Neural progenitor cell (in vitro differentiated cells): ENCODE measurements around the gene PROZ. TPM values are rescaled to one million over a fixed set of nuclear protein-coding genes. Genes with fewer than 3 reads are reported as not detected.

Source experiments
- DNase-seq: peaks from one replicate; pipeline ENCODE4 v3.0.0-alpha.2; 2016; ENCODE audit warnings: low spot score
- H2AFZ ChIP-seq: fragments of 200-600 bp; sonication (generic); replicated peaks from 2 replicates; pipeline ENCODE4 v1.6.1; 2016; ENCODE audit warnings: antibody characterized with exemption
- H3F3A ChIP-seq: fragments of 200-600 bp; sonication (generic); 2 replicates; pipeline ENCODE4 v1.6.1; 2016; ENCODE audit warnings: antibody characterized with exemption, low read depth
- H3K27ac ChIP-seq: fragments of 200-600 bp; sonication (generic); 2 replicates; pipeline ENCODE4 v1.5.1; 2016; ENCODE audit warnings: mild to moderate bottlenecking
- H3K27me3 ChIP-seq: fragments of 200-600 bp; sonication (generic); 2 replicates; pipeline ENCODE4 v1.6.1; 2016; ENCODE audit warnings: mild to moderate bottlenecking, moderate library complexity
- H3K36me3 ChIP-seq: fragments of 200-600 bp; sonication (generic); 2 replicates; pipeline ENCODE4 v1.5.1; 2016
- H3K4me1 ChIP-seq: fragments of 200-600 bp; sonication (generic); 2 replicates; pipeline ENCODE4 v1.6.1; 2016; ENCODE audit warnings: mixed run types
- H3K4me2 ChIP-seq: fragments of 200-600 bp; sonication (generic); 2 replicates; pipeline ENCODE4 v1.6.1; 2016
- H3K4me3 ChIP-seq: fragments of 200-600 bp; sonication (generic); 2 replicates; pipeline ENCODE4 v1.5.1; 2016
- H3K79me2 ChIP-seq: fragments of 200-600 bp; sonication (generic); 2 replicates; pipeline ENCODE4 v1.6.1; 2016; ENCODE audit warnings: low read depth
- H3K9ac ChIP-seq: fragments of 200-600 bp; sonication (generic); 2 replicates; pipeline ENCODE4 v1.6.1; 2016
- H3K9me3 ChIP-seq: fragments of 200-600 bp; sonication (generic); 2 replicates; pipeline ENCODE4 v1.5.1; 2016; ENCODE audit warnings: low read depth
- H4K20me1 ChIP-seq: fragments of 200-600 bp; sonication (generic); 2 replicates; pipeline ENCODE4 v1.6.1; 2016; ENCODE audit warnings: low read depth
- H3K27ac Mint-ChIP-seq: 3 replicates; pipeline ENCODE4 v1.8.0; 2021; ENCODE audit warnings: mixed read lengths
- H3K27me3 Mint-ChIP-seq: 2 replicates; pipeline ENCODE4 v1.8.0; 2022; ENCODE audit warnings: low read depth, mild to moderate bottlenecking, inconsistent platforms, moderate library complexity, mixed read lengths; ENCODE audit not compliant: insufficient read depth
- H3K36me3 Mint-ChIP-seq: 3 replicates; pipeline ENCODE4 v1.8.0; 2021; ENCODE audit warnings: mixed read lengths
- H3K4me1 Mint-ChIP-seq: 3 replicates; pipeline ENCODE4 v1.8.0; 2021; ENCODE audit warnings: mixed read lengths
- H3K4me3 Mint-ChIP-seq: 3 replicates; pipeline ENCODE4 v1.8.0; 2021; ENCODE audit warnings: mild to moderate bottlenecking, moderate library complexity, mixed read lengths
- H3K9me3 Mint-ChIP-seq: 3 replicates; pipeline ENCODE4 v1.8.0; 2020; ENCODE audit warnings: mixed read lengths
- CTCF ChIP-seq: fragments of 200-600 bp; sonication (generic); IDR thresholded peaks from 2 replicates; pipeline ENCODE4 v1.5.1; 2017; ENCODE audit warnings: antibody characterized with exemption, mild to moderate bottlenecking
- EZH2 ChIP-seq: fragments of 200-600 bp; sonication (generic); IDR thresholded peaks from 2 replicates; pipeline ENCODE4 v1.6.1; 2017; ENCODE audit warnings: antibody characterized with exemption, mild to moderate bottlenecking, moderate library complexity
- EZH2phosphoT487 ChIP-seq: fragments of 200-600 bp; sonication (generic); IDR thresholded peaks from 2 replicates; pipeline ENCODE4 v1.6.1; 2017; ENCODE audit warnings: antibody characterized with exemption
- total RNA-seq: library from RNA; depleted of rRNA; stranded (reverse); fragments of >200 nt; gene quantifications from 2 replicates; pipeline ENCODE4 v1.2.3, GENCODE V29; 2015; ENCODE audit warnings: low replicate concordance

The PROZ gene
- total RNA-seq, 1 donor from 2014 or later, result not detected

DNA sequence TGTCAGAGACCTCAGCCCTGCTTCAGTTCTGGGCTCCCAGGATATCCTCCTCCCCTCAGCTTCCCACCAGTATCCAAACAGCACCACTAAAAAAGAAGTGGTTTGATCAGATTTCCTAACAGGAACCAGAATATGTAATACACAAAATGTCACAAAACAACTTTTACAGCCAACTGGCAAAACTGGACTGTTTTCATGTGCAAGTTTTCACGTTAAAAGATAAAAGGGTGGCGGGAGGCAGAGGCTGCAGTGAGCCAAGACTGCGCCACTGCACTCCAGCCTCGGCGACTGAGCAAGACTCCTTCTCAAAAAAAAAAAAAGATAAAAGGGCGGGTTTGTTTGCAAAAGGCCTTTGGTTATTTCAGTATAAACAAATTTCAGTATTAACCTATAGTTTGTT lies 36.9 kb downstream of the PROZ start:
- Histone ChIP-seq H3K79me2 (peaks cover 17% of the 10 kb centered on the region), H2AFZ (no peak overlapping the region), H3F3A (no peaks in the 10 kb centered on the region), H4K20me1 (peaks cover 8% of the 10 kb centered on the region), H3K4me3 (no peak overlapping the region), H3K27me3 (no peaks in the 10 kb centered on the region), H3K4me1 (no peaks in the 10 kb centered on the region), H3K9ac (no peak overlapping the region), H3K4me2 (no peak overlapping the region), H3K36me3 (peaks cover 13% of the 10 kb centered on the region), H3K9me3 (no peaks in the 10 kb centered on the region), H3K27ac (no peak overlapping the region)
- DNase-seq, result no peak
- peaks cover 28% of the 10 kb centered on the region for H3K36me3 Mint-ChIP-seq
- no peak overlapping the region for H3K4me3 Mint-ChIP-seq
- no peaks in the 10 kb centered on the region for H3K9me3 Mint-ChIP-seq
- no peaks in the 10 kb centered on the region for H3K27me3 Mint-ChIP-seq
- TF ChIP-seq EZH2phosphoT487 (no peak), EZH2 (no peak), CTCF (no peak)
- H3K27ac Mint-ChIP-seq, result no peak overlapping the region
- no peaks in the 10 kb centered on the region for H3K4me1 Mint-ChIP-seq

GRCh38 chr13:113196970-113197737 lies 38.7 kb downstream of the PROZ start:
- no peaks in the 10 kb centered on the region for H3F3A ChIP-seq
- peaks cover 35% of the 10 kb centered on the region for H3K79me2 ChIP-seq
- H2AFZ ChIP-seq, result no peak overlapping the region
- Mint-ChIP-seq H3K4me1 (no peaks in the 10 kb centered on the region), H3K27ac (no peak overlapping the region), H3K27me3 (no peaks in the 10 kb centered on the region), H3K9me3 (no peaks in the 10 kb centered on the region), H3K36me3 (peaks cover 24% of the 10 kb centered on the region), H3K4me3 (no peak overlapping the region)
- H3K4me3 ChIP-seq, result no peak overlapping the region
- TF ChIP-seq EZH2 (no peak), EZH2phosphoT487 (no peak)
- no peak for DNase-seq
- peaks cover 11% of the 10 kb centered on the region for H3K36me3 ChIP-seq
- H3K9me3 ChIP-seq, result no peaks in the 10 kb centered on the region
- H3K27me3 ChIP-seq, result no peaks in the 10 kb centered on the region
- H3K9ac ChIP-seq, result no peak overlapping the region
- no peak overlapping the region for H3K4me2 ChIP-seq
- H3K4me1 ChIP-seq, result no peaks in the 10 kb centered on the region
- H3K27ac ChIP-seq, result no peak overlapping the region
- H4K20me1 ChIP-seq, result peaks cover 19% of the 10 kb centered on the region

DNA sequence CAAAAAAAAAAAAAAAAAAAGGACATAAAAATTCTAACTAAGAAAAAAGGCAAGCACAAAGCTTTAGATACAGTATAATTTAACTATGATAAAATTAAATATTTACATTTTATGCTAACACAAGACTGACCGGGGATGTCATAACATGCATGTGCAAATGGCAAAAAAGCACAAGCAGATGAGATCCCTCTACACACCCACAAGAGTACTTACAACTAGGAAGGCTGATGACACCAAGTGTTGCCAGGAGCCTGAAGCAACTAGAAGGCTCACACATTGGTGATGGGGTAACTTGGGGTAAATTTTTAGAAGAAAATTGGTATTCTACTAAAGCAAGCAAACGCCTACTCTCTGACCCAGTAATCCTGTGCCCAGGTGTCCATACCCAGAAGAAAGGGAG lies 43.4 kb downstream of the PROZ start:
- H3K27ac Mint-ChIP-seq, result no peak overlapping the region
- H3K27ac ChIP-seq, result no peak overlapping the region
- no peaks in the 10 kb centered on the region for H3K36me3 ChIP-seq
- H3K9me3 Mint-ChIP-seq, result no peaks in the 10 kb centered on the region
- H3K4me2 ChIP-seq, result no peak overlapping the region
- no peak overlapping the region for H3K9ac ChIP-seq
- no peak overlapping the region for H3K4me3 Mint-ChIP-seq
- peaks cover 2% of the 10 kb centered on the region for H3K27me3 Mint-ChIP-seq
- no peaks in the 10 kb centered on the region for H3K9me3 ChIP-seq
- peaks cover 56% of the 10 kb centered on the region for H4K20me1 ChIP-seq
- H3K36me3 Mint-ChIP-seq, result peaks cover 19% of the 10 kb centered on the region
- no peak for TF ChIP-seq EZH2
- TF ChIP-seq CTCF, result no peak
- TF ChIP-seq EZH2phosphoT487, result no peak
- H3K4me3 ChIP-seq, result no peak overlapping the region
- DNase-seq, result no peak
- no peaks in the 10 kb centered on the region for H3F3A ChIP-seq
- peaks cover under 1% of the 10 kb centered on the region for H3K4me1 ChIP-seq
- H3K27me3 ChIP-seq, result no peaks in the 10 kb centered on the region
- no peak overlapping the region for H2AFZ ChIP-seq
- peaks cover 9% of the 10 kb centered on the region for H3K4me1 Mint-ChIP-seq
- peaks cover 79% of the 10 kb centered on the region for H3K79me2 ChIP-seq

- peaks cover 18% of the 10 kb centered on the region for H3K4me1 Mint-ChIP-seq
- no peak overlapping the region for H3K4me3 Mint-ChIP-seq
- Histone ChIP-seq H3K36me3 (no peaks in the 10 kb centered on the region), H3K9ac (no peak overlapping the region), H3F3A (no peaks in the 10 kb centered on the region), H3K27ac (no peak overlapping the region), H3K9me3 (no peaks in the 10 kb centered on the region), H3K79me2 (peaks cover 90% of the 10 kb centered on the region), H3K4me3 (no peak overlapping the region), H2AFZ (no peak overlapping the region), H3K27me3 (no peaks in the 10 kb centered on the region), H3K4me2 (no peak overlapping the region), H3K4me1 (peaks cover 9% of the 10 kb centered on the region), H4K20me1 (peaks cover 66% of the 10 kb centered on the region)
- peaks cover 16% of the 10 kb centered on the region for H3K36me3 Mint-ChIP-seq
- peaks cover 2% of the 10 kb centered on the region for H3K27me3 Mint-ChIP-seq
- no peak overlapping the region for H3K27ac Mint-ChIP-seq
- DNase-seq, result no peak
- TF ChIP-seq EZH2 (no peak), EZH2phosphoT487 (no peak), CTCF (no peak)
- H3K9me3 Mint-ChIP-seq, result no peaks in the 10 kb centered on the region
Observed at GRCh38 chr13:113202912-113203311, 44.5 kb downstream of the PROZ start.
